HT-29 (cell line): Measurements from ENCODE around the gene OR10H1. TPM values are rescaled to one million over a fixed set of nuclear protein-coding genes. Genes with fewer than 3 reads are reported as not detected.
A peak's percentile ranks its signal among the peaks of the same experiment; 100 is the strongest.
"Not testable (repeated sequence)": the region's sequence is repeated elsewhere in the genome, so short reads cannot be mapped to it uniquely, and the experiment has no call there.

ENCODE experiments used
- DNase-seq: peaks from one replicate; pipeline ENCODE4 v3.0.0-alpha.2; 2015; ENCODE audit warnings: low spot score
- total RNA-seq: library from RNA; depleted of rRNA; stranded (reverse); fragments of >200 nt; shearing (Covaris generic); gene quantifications from 2 replicates; pipeline ENCODE4 v1.2.3, GENCODE V29; 2014; rRNA removed

The OR10H1 gene
- total RNA-seq, 1 experiment from 2014 or later, result not detected

GRCh38 chr19:15775249-15775648 lies 40.2 kb downstream of the OR10H1 start:
- no peak for DNase-seq

DNA sequence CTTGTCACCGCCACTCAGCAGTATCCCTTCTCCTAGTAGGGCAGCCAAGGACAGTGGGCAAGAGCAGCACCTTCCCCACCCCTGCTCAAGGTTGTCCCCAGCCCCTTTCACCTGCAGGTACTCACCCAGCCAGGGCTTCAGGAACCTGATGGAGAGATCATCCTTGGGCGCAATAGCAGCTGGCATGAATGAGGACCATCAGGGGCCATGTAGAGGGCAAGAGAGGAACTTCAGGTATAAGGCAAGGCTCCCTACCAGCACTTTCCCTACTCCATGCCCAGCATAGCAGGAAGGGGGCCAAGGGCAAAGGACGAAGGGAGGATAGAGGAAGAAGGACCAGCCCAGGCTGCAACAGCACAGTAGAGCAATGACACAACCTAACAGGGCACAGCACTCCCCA lies 41.3 kb downstream of the OR10H1 start:
- DNase-seq, result not testable (repeated sequence)

GRCh38 chr19:15769586-15769985 lies 45.9 kb downstream of the OR10H1 start:
- no peak for DNase-seq

GRCh38 chr19:15759962-15760565 lies 55.4 kb downstream of the OR10H1 start:
- peak; percentile 10 for DNase-seq

- no peak for DNase-seq
Observed at GRCh38 chr19:15758379-15758778, 57.1 kb downstream of the OR10H1 start.

Other genes with a start within 250 kb of the OR10H1 start
- gene CYP4F8, start 200.4 kb downstream of the OR10H1 start, total RNA-seq, result not detected in 2 replicates
- gene CYP4F3, start 174.8 kb downstream of the OR10H1 start, total RNA-seq, result 0.89 and 0.99 TPM in 2 replicates
- gene CYP4F12, start 142.6 kb downstream of the OR10H1 start, total RNA-seq, result 6.9 and 12.2 TPM in 2 replicates
- not detected in 2 replicates for gene OR10H2, start 87.6 kb downstream of the OR10H1 start, total RNA-seq
- gene OR10H3, start 77.7 kb downstream of the OR10H1 start, total RNA-seq, result not detected in 2 replicates
- gene OR10H5, start 28.0 kb downstream of the OR10H1 start, total RNA-seq, result 0.18 TPM in 1 of 2 replicates, not detected in the other
- gene CYP4F2, start 82.4 kb upstream of the OR10H1 start, total RNA-seq, result 0.18 TPM in 1 of 2 replicates, not detected in the other
- gene CYP4F11, start 118.9 kb upstream of the OR10H1 start, total RNA-seq, result 0.29 and 0.58 TPM in 2 replicates
- not detected in 2 replicates for gene OR10H4, start 133.3 kb upstream of the OR10H1 start, total RNA-seq